SK-N-SH (cell line): ENCODE measurements around the gene WWOX. TPM values are rescaled to one million over a fixed set of nuclear protein-coding genes. Genes with fewer than 3 reads are reported as not detected.

Experiments
- CTCF ChIA-PET: fragments of 300-600, 350-600 bp; formaldehyde crosslinking; extraction: SDS; loops from one replicate; lab custom pipeline; 2021; lab: Yijun Ruan, JAX
- POLR2A ChIA-PET: fragments of 350-600 bp; sonication (Branson Sonifier 250); formaldehyde crosslinking; extraction: SDS; loops from one replicate; lab custom pipeline; 2020; ENCODE audit warnings: antibody characterized with exemption, inconsistent platforms; lab: Yijun Ruan, JAX
- DNase-seq: peaks from one replicate; pipeline ENCODE4 v3.0.0; 2012
- H2AFZ ChIP-seq: fragments of 200-600 bp; sonication (generic); 2 replicates; pipeline ENCODE4 v1.8.1; 2016; ENCODE audit warnings: antibody characterized with exemption, mild to moderate bottlenecking, low read depth
- H3F3A ChIP-seq: fragments of 200-600 bp; sonication (generic); replicated peaks from 2 replicates; pipeline ENCODE3; 2016; ENCODE audit warnings: antibody characterized with exemption, mild to moderate bottlenecking; ENCODE audit not compliant: insufficient read depth
- H3K27ac ChIP-seq, 2 experiments: fragments of 200-500 bp in 1 of 2; fragments of 200-600 bp in 1 of 2; sonication (Bioruptor generic) in 1 of 2; sonication (generic), shearing (Covaris generic) in 1 of 2; 2 replicates each; pipeline versions ENCODE4 v1.5.1 to v1.6.1; 2014 to 2016; ENCODE audit warnings: low read depth in 2 of 2, inconsistent platforms in 1 of 2, low read length in 1 of 2, mild to moderate bottlenecking in 1 of 2, mixed read lengths in 1 of 2
- H3K27me3 ChIP-seq: fragments of 200-600 bp; sonication (generic), shearing (Covaris generic); 2 replicates; pipeline ENCODE4 v1.6.1; 2016; ENCODE audit warnings: mixed run types; ENCODE audit not compliant: insufficient read depth
- H3K36me3 ChIP-seq, 2 experiments: fragments of 200-500 bp in 1 of 2; fragments of 200-600 bp in 1 of 2; sonication (Bioruptor generic) in 1 of 2; sonication (generic) in 1 of 2; replicated peaks in 1 of 2; 2 replicates each; pipeline versions ENCODE3 to v1.5.1; 2014 to 2016; ENCODE audit warnings: low read length in 1 of 2, mild to moderate bottlenecking in 1 of 2; ENCODE audit not compliant: insufficient read depth in 2 of 2, control insufficient read depth in 1 of 2
- H3K4me1 ChIP-seq, 2 experiments: fragments of 200-500 bp in 1 of 2; fragments of 200-600 bp in 1 of 2; sonication (Bioruptor generic) in 1 of 2; sonication (generic), shearing (Covaris generic) in 1 of 2; 2 replicates each; pipeline versions ENCODE4 v1.5.1 to v1.6.1; 2014 to 2016; ENCODE audit warnings: low read depth in 1 of 2, low read length in 1 of 2, mixed run types in 1 of 2; ENCODE audit not compliant: insufficient read depth in 2 of 2, control insufficient read depth in 1 of 2
- H3K4me2 ChIP-seq: fragments of 200-600 bp; sonication (generic), shearing (Covaris generic); 2 replicates; pipeline ENCODE4 v1.6.1; 2017; ENCODE audit warnings: mixed run types
- H3K4me3 ChIP-seq, 2 experiments: fragments of 200-500 bp in 1 of 2; fragments of 200-600 bp in 1 of 2; sonication (Bioruptor generic) in 1 of 2; sonication (generic), shearing (Covaris generic) in 1 of 2; 2 replicates each; pipeline versions ENCODE4 v1.5.1 to v1.8.1; 2014 to 2016; ENCODE audit warnings: low read depth in 2 of 2, inconsistent platforms in 1 of 2, low read length in 1 of 2, mild to moderate bottlenecking in 1 of 2, mixed read lengths in 1 of 2, moderate library complexity in 1 of 2
- H3K79me2 ChIP-seq: fragments of 200-600 bp; sonication (generic); 2 replicates; pipeline ENCODE4 v1.8.1; 2017; ENCODE audit warnings: mild to moderate bottlenecking; ENCODE audit not compliant: insufficient read depth
- H3K9ac ChIP-seq: fragments of 200-600 bp; sonication (generic); 2 replicates; pipeline ENCODE4 v1.6.1; 2017; ENCODE audit warnings: mixed run types
- H3K9me2 ChIP-seq: fragments of 200-600 bp; sonication (generic); 2 replicates; pipeline ENCODE4 v1.6.1; 2017; ENCODE audit warnings: mixed run types
- H3K9me3 ChIP-seq: fragments of 200-600 bp; sonication (generic); 2 replicates; pipeline ENCODE4 v1.6.1; 2017; ENCODE audit warnings: mixed run types, mild to moderate bottlenecking, moderate library complexity
- H4K20me1 ChIP-seq: fragments of 200-600 bp; sonication (generic); 2 replicates; pipeline ENCODE4 v1.6.1; 2017; ENCODE audit warnings: mild to moderate bottlenecking, mixed run types; ENCODE audit not compliant: insufficient read depth
- CHD2 ChIP-seq: fragments of 150-350 bp; IDR thresholded peaks from 2 replicates; pipeline ENCODE4 v1.6.1; 2018; ENCODE audit warnings: low read length; ENCODE audit not compliant: partially characterized antibody
- CTCF ChIP-seq: fragments of 200-600 bp; sonication (generic); IDR thresholded peaks from 2 replicates; pipeline ENCODE4 v1.6.1; 2017; ENCODE audit warnings: antibody characterized with exemption, mild to moderate bottlenecking, moderate library complexity
- ELF1 ChIP-seq: IDR thresholded peaks from 2 replicates; pipeline ENCODE4 v1.4.0; 2012
- EZH2phosphoT487 ChIP-seq: fragments of 200-600 bp; sonication (generic); IDR thresholded peaks from 2 replicates; pipeline ENCODE4 v1.6.1; 2017; ENCODE audit warnings: low read depth, mixed run types, mild to moderate bottlenecking, antibody characterized with exemption, moderate library complexity, borderline replicate concordance
- FOXJ3 ChIP-seq: sonication (generic); formaldehyde crosslinking; IDR thresholded peaks from 2 replicates; pipeline ENCODE4 v1.5.1; 2020; ENCODE audit warnings: mild to moderate bottlenecking, missing genetic modification reagents
- GABPA ChIP-seq: IDR thresholded peaks from 2 replicates; pipeline ENCODE4 v1.4.0; 2012; ENCODE audit warnings: low read depth, mild to moderate bottlenecking
- MEF2A ChIP-seq: IDR thresholded peaks from 2 replicates; pipeline ENCODE4 v1.4.0; 2012; ENCODE audit warnings: low read depth, borderline replicate concordance
- MXI1 ChIP-seq: IDR thresholded peaks from 2 replicates; pipeline ENCODE4 v1.6.1; 2012; ENCODE audit warnings: mild to moderate bottlenecking, low read depth, low read length, improper control_type of control experiment
- NRF1 ChIP-seq: IDR thresholded peaks from 2 replicates; pipeline ENCODE4 v1.6.1; 2012; ENCODE audit warnings: low read depth, mild to moderate bottlenecking, low read length
- PBX3 ChIP-seq: IDR thresholded peaks from 2 replicates; pipeline ENCODE4; 2012
- RAD21 ChIP-seq: IDR thresholded peaks from 2 replicates; pipeline ENCODE4 v1.6.1; 2012; ENCODE audit warnings: mild to moderate bottlenecking, low read length
- RCOR1 ChIP-seq: fragments of 150-350 bp; IDR thresholded peaks from 2 replicates; pipeline ENCODE4 v1.6.1; 2017; ENCODE audit warnings: antibody characterized with exemption, low read length
- REST ChIP-seq: IDR thresholded peaks from 2 replicates; pipeline ENCODE4 v1.6.1; 2012; ENCODE audit warnings: mild to moderate bottlenecking, low read depth, low read length, moderate library complexity
- RFX5 ChIP-seq: IDR thresholded peaks from 2 replicates; pipeline ENCODE4 v1.6.1; 2012; ENCODE audit warnings: mild to moderate bottlenecking, improper control_type of control experiment, low read length
- SIN3A ChIP-seq: IDR thresholded peaks from 2 replicates; pipeline ENCODE4 v1.6.1; 2012; ENCODE audit warnings: low read depth, mild to moderate bottlenecking, low read length, moderate library complexity, borderline replicate concordance
- ZBTB33 ChIP-seq: IDR thresholded peaks from 2 replicates; pipeline ENCODE4 v1.4.0; 2012; ENCODE audit warnings: low read depth, borderline replicate concordance
- WGBS: methylation state at CpG from one replicate; pipeline ENCODE4 v1.1.6; 2017; ENCODE audit warnings: low lambda C conversion rate; 5-methylcytosine and 5-hydroxymethylcytosine counted together
- polyA plus RNA-seq, 3 experiments: library from polyadenylated mRNA; depleted of rRNA; stranded (reverse); fragments of >200 nt; gene quantifications; 2 replicates each; pipeline ENCODE4 v1.2.3, GENCODE V29; 2012

WWOX gene
- polyA plus RNA-seq, 1 of the 3 experiments (the other 2 are of a cell fraction): 10.8 TPM

DNA sequence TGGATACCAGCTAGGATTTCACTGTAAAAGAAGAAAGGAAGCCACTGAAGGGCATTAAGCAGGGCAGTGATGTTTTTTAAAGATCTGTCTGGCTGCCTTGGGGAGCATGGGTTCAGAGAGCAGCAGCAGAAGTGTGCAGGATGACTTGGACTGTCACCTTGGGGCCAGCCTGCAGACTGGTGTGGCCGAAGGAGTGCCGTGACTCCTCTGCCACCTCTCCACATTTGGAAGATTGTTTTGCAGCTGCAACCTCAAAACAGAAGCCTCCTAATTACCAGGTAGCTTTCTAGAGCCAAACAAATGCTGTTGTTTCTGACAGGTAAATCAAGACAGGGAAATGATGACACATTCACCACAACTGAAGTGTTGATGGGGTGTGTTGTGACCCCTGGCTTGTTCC, 681.4 kb downstream of the WWOX start:
- Histone ChIP-seq H3K9me3 (no peaks in the 10 kb centered on the region), H3K36me3 (no peaks in the 10 kb centered on the region), H3K9me2 (no peaks in the 10 kb centered on the region), H3K9ac (no peak overlapping the region), H4K20me1 (no peaks in the 10 kb centered on the region), H3K4me2 (no peak overlapping the region), H3K27me3 (no peaks in the 10 kb centered on the region), H2AFZ (no peak overlapping the region), H3F3A (no peaks in the 10 kb centered on the region), H3K79me2 (no peaks in the 10 kb centered on the region), H3K4me3 (no peak overlapping the region), H3K4me1 (no peaks in the 10 kb centered on the region), H3K27ac (no peak overlapping the region)
- WGBS: 47% methylated on average over 2 of the region's 2 CpGs
- ChIA-PET CTCF (interaction anchor here (3.2 kb wide), 1 partner anchor 10 kb away, joined by 22 read pairs; no protein-coding TSS in a partner anchor), POLR2A (no interaction called here)
- TF ChIP-seq MEF2A (no peak), ZBTB33 (no peak), CTCF (no peak), RCOR1 (no peak), MXI1 (no peak), CHD2 (no peak), REST (no peak), RFX5 (no peak), FOXJ3 (CRISPR knock-in tag) (no peak), NRF1 (no peak), ELF1 (no peak), EZH2phosphoT487 (no peak), GABPA (no peak), RAD21 (no peak), PBX3 (no peak), SIN3A (no peak)
- no peak for DNase-seq
